HT-29 (cell line): ENCODE results near the gene PSME3IP1. TPM values are rescaled to one million over a fixed set of nuclear protein-coding genes. Genes with fewer than 3 reads are reported as not detected.

ENCODE experiments used
- DNase-seq: peaks from one replicate; pipeline ENCODE4 v3.0.0-alpha.2; 2015; ENCODE audit warnings: low spot score
- total RNA-seq: library from RNA; depleted of rRNA; stranded (reverse); fragments of >200 nt; shearing (Covaris generic); gene quantifications from 2 replicates; pipeline ENCODE4 v1.2.3, GENCODE V29; 2014

PSME3IP1 gene
- total RNA-seq, 1 experiment from 2014 or later, result 54.5 TPM

- no peak for DNase-seq
These were observed 59.9 kb downstream of the PSME3IP1 start for GRCh38 chr16:57125969-57126368.

GRCh38 chr16:57125376-57125775 is 60.5 kb downstream of the PSME3IP1 start:
- no peak for DNase-seq

- DNase-seq, result no peak
These were observed 61.7 kb downstream of the PSME3IP1 start for GRCh38 chr16:57123974-57124674.

- DNase-seq, result no peak
These were observed 62.4 kb downstream of the PSME3IP1 start for GRCh38 chr16:57123216-57123973.

GRCh38 chr16:57118461-57119084 is 67.3 kb downstream of the PSME3IP1 start:
- no peak for DNase-seq

DNA sequence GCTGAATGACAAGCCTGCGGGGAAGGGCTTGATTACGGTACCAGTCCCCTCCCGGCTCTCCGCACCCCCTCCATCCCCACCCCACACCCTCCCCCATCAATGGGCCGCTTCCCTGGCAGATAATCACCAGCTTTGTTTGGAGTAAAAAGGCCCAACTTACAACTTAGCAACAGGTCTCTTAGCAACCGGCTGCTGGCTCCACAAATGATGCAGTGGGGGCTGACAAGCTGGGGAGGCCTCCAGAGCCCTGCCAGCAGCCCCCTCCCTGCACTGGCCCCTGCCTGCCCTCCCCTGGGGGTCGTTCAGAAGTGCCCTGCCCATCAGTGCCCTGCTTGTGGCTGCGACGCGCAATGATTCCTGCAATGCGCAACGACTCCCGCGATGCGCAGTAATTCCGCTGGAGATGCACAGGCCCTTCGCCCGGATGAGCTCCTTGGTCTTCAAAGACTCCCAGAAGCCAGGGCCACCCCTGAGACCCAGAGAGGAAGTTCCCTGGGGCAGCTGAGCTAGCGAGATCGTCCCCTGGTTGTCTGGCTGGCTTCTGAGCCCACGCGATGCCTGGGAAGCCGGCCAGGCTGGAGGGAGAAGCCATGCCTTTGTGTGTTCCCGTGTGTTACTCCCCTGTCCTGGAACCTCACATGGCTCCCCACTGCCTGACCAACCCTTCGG is 70.2 kb downstream of the PSME3IP1 start:
- DNase-seq, result no peak

GRCh38 chr16:57115168-57115513 is 70.7 kb downstream of the PSME3IP1 start:
- DNase-seq, result no peak

- DNase-seq, result no peak
These were observed 72.2 kb downstream of the PSME3IP1 start for GRCh38 chr16:57113664-57114063.

DNA sequence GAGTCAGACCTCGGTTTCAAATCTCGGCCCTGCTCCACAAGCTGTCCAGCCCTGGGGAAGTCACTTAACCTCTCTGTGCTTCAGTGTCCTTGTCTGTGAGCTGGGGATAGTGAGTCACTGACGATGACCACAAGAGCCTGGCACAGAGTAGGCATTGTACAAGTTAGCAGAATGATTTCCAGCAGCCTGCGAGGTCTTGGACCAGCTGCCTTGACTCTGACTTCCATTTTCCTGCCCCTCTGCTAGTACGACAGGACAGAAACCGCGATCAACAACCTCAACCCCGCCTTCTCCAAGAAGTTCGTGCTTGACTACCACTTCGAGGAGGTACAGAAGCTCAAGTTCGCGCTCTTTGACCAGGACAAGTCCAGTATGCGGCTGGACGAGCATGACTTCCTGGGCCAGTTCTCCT is 72.8 kb downstream of the PSME3IP1 start:
- no peak for DNase-seq

DNA sequence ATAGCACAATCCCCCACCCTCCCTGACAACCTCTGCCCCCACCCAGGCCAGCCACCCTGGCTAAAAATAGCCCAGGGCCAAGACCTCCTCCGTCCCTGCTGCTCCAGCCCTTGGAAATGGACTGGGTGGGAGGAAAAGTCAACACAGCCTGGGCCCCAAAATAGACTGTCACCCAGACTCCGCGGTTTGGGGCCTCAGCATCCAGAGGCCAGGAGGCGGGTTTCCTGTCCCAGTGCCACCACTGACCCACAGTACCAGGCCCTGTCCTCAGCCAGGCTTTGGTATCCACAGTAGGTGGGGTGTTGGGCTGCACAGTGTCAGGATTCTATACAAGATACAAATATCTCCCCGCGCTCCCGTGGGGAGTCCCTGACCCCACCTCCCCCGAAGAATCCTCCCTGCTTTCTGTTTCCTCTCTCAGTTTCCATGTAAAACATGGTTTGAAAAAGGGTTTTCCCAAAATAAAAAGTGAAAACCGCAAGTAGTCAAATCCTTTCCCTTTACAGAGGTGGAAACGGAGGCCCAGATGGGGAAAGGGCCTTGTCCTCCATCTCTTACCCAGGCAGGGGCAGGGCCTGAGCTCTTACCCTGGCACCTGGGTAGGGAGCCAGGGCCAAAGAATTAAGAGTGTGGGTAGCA is 73.3 kb downstream of the PSME3IP1 start:
- no peak for DNase-seq

DNA sequence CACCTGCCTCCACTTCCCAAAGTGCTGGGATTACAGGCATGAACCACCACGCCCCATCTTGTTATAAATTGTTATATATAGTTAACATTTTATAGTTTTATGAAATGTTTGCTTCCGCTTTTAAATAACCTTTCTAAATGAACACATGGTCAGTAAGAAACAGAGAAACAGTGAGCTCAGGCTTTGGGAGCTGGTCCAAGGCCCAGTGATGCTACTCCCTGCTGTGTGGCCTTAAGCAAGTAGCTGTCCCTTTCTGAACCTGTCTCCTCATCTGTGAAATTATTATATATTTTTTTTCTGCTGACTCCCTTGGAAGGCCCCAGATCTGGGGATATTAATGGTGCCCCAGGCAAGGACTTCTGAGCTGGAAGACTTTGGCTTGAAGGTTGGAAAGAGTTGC is 74.4 kb downstream of the PSME3IP1 start:
- DNase-seq, result no peak

DNA sequence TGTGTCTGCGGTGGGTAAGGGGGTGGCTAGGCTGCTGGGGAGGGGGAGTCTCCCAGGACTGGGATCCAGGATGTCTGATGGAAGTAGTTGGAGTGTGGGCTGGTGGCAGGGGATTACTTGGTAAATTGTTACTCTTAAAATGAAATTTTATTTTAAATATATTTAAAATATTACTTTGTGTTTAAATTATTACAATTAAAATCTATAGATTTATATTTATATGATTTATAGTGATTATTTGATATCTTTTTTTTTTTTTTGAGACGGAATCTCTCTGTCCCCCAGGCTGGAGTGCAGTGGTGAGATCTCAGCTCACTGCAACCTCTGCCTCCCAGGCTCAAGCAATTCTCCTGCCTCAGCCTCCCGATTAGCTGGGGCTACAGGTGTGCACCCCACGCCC is 74.9 kb downstream of the PSME3IP1 start:
- DNase-seq, result no peak

GRCh38 chr16:57109259-57110105 is 76.4 kb downstream of the PSME3IP1 start:
- peak; percentile 24 for DNase-seq

DNA sequence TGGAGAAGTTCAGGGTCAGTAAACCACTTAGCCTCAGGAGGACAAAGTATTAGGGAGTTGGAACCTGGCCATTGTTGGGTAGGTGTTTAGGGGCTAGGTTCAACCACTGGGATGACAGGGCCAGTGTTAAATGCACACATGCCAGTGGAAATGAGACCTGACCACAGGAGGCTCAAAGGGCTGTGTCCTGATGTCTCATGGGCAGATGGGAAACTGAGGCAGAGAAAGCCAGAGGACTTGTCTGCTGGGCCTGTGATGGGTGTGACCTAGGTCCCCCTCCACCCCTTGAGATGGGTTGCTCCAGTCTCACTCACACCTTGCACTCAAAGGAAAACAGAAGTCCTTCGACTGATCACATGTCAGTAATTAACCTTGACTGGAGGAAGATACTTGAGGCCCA is 77.4 kb downstream of the PSME3IP1 start:
- no peak for DNase-seq

DNA sequence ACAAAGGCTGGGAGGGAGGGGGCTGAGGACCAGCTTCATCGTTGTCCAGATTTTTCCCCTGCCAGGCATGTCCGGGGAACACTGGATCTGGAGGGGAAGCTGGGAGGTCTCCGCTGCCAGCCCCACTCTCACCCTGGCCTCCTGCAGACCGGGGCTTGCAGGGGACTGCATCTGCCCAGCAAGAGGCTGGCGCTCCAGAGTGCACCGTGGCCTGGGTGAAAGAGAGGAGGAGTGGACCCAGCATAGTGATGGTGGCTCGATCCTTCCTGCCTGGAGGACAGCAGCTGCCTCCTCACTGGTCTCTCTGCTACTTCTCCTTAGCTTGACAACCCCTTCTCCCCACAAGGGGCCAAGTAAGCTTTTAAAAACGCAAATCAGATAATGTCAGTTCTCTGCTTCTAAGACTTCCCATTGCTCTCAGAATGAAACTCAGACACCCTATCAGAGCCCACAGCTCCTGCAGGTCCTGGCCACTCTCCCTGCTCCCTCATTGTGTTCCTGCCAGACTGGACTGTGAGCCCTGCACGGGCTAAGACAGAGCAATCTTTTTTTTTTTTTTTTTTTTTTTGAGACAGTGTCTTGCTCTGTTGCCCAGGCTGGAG is 78.4 kb downstream of the PSME3IP1 start:
- no peak for DNase-seq

DNA sequence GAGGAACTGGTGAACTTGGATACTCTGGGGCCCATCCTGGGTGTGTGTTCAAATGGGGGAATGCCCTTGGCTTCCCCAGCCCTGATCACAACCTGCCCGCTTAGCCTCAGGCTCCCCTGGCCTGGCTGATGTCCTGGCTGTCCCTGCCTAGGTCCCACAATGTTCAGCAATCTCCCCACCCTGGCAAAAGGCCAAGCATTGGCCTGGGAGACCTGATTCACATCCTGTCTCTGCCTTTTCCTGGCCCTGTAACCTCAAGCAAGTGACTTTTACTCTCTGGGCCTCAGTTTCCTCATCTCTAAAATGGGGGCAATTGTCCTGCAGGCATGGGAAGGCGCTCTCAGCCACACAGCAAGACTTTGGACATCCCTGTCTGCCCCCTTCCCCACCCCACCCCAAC is 79.1 kb downstream of the PSME3IP1 start:
- no peak for DNase-seq

DNA sequence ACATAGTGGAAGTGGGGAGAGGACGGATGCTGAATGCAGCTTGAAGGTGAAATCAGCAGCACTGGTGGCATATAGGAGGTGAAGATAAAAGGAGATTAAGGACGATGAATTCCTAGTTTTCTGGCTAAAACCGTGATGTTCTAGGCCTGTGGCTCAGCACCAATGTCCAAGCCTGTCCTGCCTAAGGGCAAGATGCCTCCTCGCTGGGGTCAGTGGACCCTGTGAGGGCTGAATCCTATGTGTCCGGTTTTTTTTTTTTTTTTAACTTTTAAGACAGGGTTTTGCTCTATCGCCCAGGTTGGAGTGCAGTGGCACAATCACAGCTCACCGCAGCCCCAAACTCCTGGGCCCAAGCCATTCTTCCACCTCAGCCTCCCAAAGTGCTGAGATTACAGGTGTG is 80.7 kb downstream of the PSME3IP1 start:
- no peak for DNase-seq

DNA sequence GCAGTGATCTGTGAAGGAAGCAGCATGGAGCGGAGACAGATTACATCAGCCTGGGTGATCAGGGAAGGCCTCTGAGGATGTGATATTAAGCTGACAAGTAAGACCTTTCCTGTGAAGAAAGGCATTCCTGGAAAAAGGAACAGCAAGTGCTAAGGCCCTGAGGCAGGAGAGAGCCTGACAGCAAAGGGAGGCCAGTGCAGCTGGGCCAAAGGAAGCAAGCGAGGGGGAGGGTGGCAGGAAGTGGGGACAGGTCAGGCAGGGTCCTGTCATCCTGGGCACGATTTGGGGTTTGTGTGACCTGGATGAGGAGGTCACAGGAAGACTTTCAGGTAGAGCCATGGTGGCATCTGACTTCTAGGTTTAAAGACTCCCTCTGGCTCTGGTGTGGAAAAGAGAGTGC is 81.1 kb downstream of the PSME3IP1 start:
- no peak for DNase-seq

DNA sequence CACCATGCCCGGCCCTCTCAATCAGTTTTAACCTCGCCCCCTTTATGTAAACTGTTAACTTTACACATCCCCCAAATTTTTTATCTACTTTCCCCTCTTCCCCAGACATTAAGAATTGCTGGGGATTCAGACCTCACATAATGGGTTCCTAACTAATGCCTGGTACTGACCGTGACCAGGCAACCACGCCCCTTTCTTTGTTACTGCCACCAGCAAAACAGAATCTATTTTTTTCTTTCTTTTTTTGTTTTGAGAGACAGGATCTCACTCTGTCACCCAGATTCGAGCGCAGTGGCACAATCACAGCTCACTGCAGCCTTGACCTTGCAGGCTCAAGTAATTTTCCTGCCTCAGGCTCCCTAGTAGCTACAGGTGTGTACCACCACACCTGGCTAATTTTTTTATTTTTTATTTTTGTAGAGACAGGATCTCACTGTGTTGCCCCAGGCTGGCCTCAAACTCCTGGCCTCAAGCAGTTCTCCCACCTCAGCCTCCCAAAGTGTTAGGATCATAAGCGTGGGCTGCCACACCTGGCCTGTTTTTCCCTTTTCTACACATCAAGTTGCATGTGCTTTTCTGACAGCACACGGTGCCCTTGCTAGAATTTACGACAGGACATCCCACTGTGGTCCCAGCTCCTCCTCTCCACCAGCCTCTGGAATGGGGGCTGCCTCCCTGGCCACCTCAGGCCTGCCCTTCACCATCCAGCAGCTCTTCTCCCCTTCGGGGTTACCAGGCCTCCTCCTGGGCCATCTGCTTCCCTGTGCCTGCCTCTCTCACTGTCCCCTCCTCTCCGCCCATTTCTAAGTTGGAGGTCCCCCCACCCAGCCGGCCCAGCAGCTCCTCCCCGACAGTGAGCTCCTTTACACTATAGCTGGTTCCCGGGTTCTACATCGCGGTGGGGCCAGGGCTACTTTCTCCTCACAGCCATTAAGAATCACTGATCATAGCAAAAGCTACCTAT is 82.7 kb downstream of the PSME3IP1 start:
- no peak for DNase-seq
